ENCODE results near the gene CRB3. TPM values are rescaled to one million over a fixed set of nuclear protein-coding genes. Genes with fewer than 3 reads are reported as not detected.

CRB3 gene
- total and polyA plus RNA-seq, 2 of the 13 experiments (the other 11 are each of a cell fraction or from before 2014, with no cell fraction given): 10.6 to 25.6 TPM

- TF ChIP-seq NR2F6 (IDR thresholded peaks at IDR 0.05) (peak; percentile 53; the same call in 1 of the 2 replicates), NR2F6 (CRISPR knock-in tag; IDR thresholded peaks at IDR 0.05) (peak; percentile 32; the same call in 1 of the 2 replicates), ATF6 (CRISPR knock-in tag; conservative IDR thresholded peaks at IDR 0.05) (no peak), KLF15 (CRISPR knock-in tag; IDR thresholded peaks at IDR 0.05; ENCODE audit: borderline replicate concordance) (peak; percentile 15; the same call in 1 of the 2 replicates), ZBTB26 (CRISPR knock-in tag; IDR thresholded peaks at IDR 0.05; ENCODE audit: borderline replicate concordance) (0 out of 2 replicates have a peak, but pooled peaks have one; percentile 16), ZNF441 (CRISPR knock-in tag; IDR thresholded peaks at IDR 0.05; ENCODE audit: borderline replicate concordance) (peak; percentile 25; the same call in 1 of the 2 replicates), ZNF558 (CRISPR knock-in tag; IDR thresholded peaks at IDR 0.05; ENCODE audit: borderline replicate concordance) (peak; percentile 44; the same call in 1 of the 2 replicates), SALL1 (CRISPR knock-in tag; IDR thresholded peaks at IDR 0.05) (peak; percentile 42; the same call in 1 of the 2 replicates), ZNF20 (CRISPR knock-in tag; IDR thresholded peaks at IDR 0.05) (0 out of 2 replicates have a peak, but pooled peaks have one; percentile 24), ZNF33B (CRISPR knock-in tag; IDR thresholded peaks at IDR 0.05) (peak; percentile 37; the same call in 1 of the 2 replicates), LCORL (IDR thresholded peaks at IDR 0.05) (0 out of 2 replicates have a peak, but pooled peaks have one; percentile 33), LCORL (CRISPR knock-in tag; IDR thresholded peaks at IDR 0.05) (peak; percentile 82), FOSL2 (CRISPR knock-in tag; IDR thresholded peaks at IDR 0.05) (peak; percentile 56), MAZ (IDR thresholded peaks at IDR 0.05; ENCODE audit: borderline replicate concordance, low read depth, low read length) (no peak), MAZ (CRISPR knock-in tag; IDR thresholded peaks at IDR 0.05; ENCODE audit: low read depth) (peak; percentile 84), CBFB (CRISPR knock-in tag; IDR thresholded peaks at IDR 0.05) (no peak), KMT2B (CRISPR knock-in tag; IDR thresholded peaks at IDR 0.05) (0 out of 2 replicates have a peak, but pooled peaks have one; percentile 29), ZNF12 (CRISPR knock-in tag; IDR thresholded peaks at IDR 0.05) (no peak), ZFP91 (CRISPR knock-in tag; IDR thresholded peaks at IDR 0.05; ENCODE audit: borderline replicate concordance) (peak; percentile 83; the same call in 1 of the 2 replicates), THAP8 (CRISPR knock-in tag; IDR thresholded peaks at IDR 0.05; ENCODE audit: borderline replicate concordance) (no peak), ZNF710 (CRISPR knock-in tag; IDR thresholded peaks at IDR 0.05; ENCODE audit: borderline replicate concordance) (no peak), ZEB1 (IDR thresholded peaks at IDR 0.05; ENCODE audit: insufficient replicate concordance, low read depth) (peak; percentile 100)
These were observed at the start of gene CRB3 (continued) for GRCh38 chr19:6464070-6464873.

All from HepG2 (cell line).